A673 (cell line): Measurements from ENCODE around the gene TTN. TPM values are rescaled to one million over a fixed set of nuclear protein-coding genes. Genes with fewer than 3 reads are reported as not detected.

Experiments used
- BruUV-seq: library from RNA; stranded (reverse); fragments of 400-500 nt; replicated peaks from 2 replicates; lab custom pipeline; 2021; lab: Mats Ljungman, UMichigan
- CTCF ChIA-PET: fragments of 300-600 bp; sonication (Branson Sonifier 250); formaldehyde crosslinking; loops from one replicate; lab custom pipeline; 2022; ENCODE audit warnings: antibody characterized with exemption; lab: Charles Lee
- POLR2A ChIA-PET: fragments of 300-600 bp; sonication (Branson Sonifier 250); formaldehyde crosslinking; loops from one replicate; lab custom pipeline; 2022; ENCODE audit warnings: antibody characterized with exemption; ENCODE audit not compliant: low non-redundant PET; lab: Charles Lee
- DNase-seq: peaks from one replicate; pipeline ENCODE4 v3.0.0-alpha.2; 2015; ENCODE audit warnings: low spot score
- H3K27ac ChIP-seq: fragments of 200-600 bp; sonication (generic); 2 replicates; pipeline ENCODE4 v1.5.1; 2016; ENCODE audit warnings: mixed run types, low read depth, mild to moderate bottlenecking, mixed read lengths, antibody characterized with exemption, low read length; ENCODE audit not compliant: poor library complexity, severe bottlenecking
- H3K27me3 ChIP-seq: fragments of 200-600 bp; sonication (generic); replicated peaks from 2 replicates; pipeline ENCODE4 v1.6.1; 2017; ENCODE audit warnings: mixed run types, low read depth, mild to moderate bottlenecking, mixed read lengths, antibody characterized with exemption, low read length; ENCODE audit not compliant: insufficient read depth, poor library complexity
- H3K36me3 ChIP-seq: fragments of 200-600 bp; sonication (generic); 2 replicates; pipeline ENCODE4 v1.6.1; 2016; ENCODE audit warnings: mixed run types, mild to moderate bottlenecking, mixed read lengths, antibody characterized with exemption, low read length; ENCODE audit not compliant: insufficient read depth, poor library complexity, severe bottlenecking
- H3K4me1 ChIP-seq: fragments of 200-600 bp; sonication (generic); 2 replicates; pipeline ENCODE4 v1.6.1; 2017; ENCODE audit warnings: mixed run types, mild to moderate bottlenecking, mixed read lengths, antibody characterized with exemption, low read length; ENCODE audit not compliant: insufficient read depth, poor library complexity, severe bottlenecking
- H3K4me3 ChIP-seq: fragments of 200-600 bp; sonication (generic); 2 replicates; pipeline ENCODE4 v1.5.1; 2016; ENCODE audit warnings: low read depth, mixed run types, mild to moderate bottlenecking, mixed read lengths, low read length; ENCODE audit not compliant: poor library complexity, severe bottlenecking
- H3K9me3 ChIP-seq: fragments of 200-600 bp; sonication (generic); 2 replicates; pipeline ENCODE4 v1.6.1; 2016; ENCODE audit warnings: mixed run types, low read depth, mild to moderate bottlenecking, mixed read lengths, antibody characterized with exemption, low read length; ENCODE audit not compliant: poor library complexity, severe bottlenecking
- CTCF ChIP-seq: fragments of 300-800, 200-600 bp; sonication (generic); conservative IDR thresholded peaks from 2 replicates; pipeline ENCODE4 v1.5.1; 2017; ENCODE audit warnings: low read depth, mild to moderate bottlenecking, antibody characterized with exemption, low read length, moderate library complexity, mixed read lengths
- EZH2 ChIP-seq: fragments of 200-600 bp; sonication (generic); IDR thresholded peaks from 2 replicates; pipeline ENCODE4 v1.6.1; 2017; ENCODE audit warnings: borderline replicate concordance, low read depth, mild to moderate bottlenecking, mixed read lengths, antibody characterized with exemption, low read length; ENCODE audit not compliant: poor library complexity, severe bottlenecking
- intact Hi-C: fragments of 100-400 bp; cut with micrococcal nuclease; formaldehyde crosslinking; loops from one replicate; pipeline ENCODE4 v1.10.0; 2022; ENCODE audit not compliant: unreplicated experiment
- total RNA-seq: library from RNA; stranded (reverse); gene quantifications from 2 replicates; pipeline ENCODE4 v1.2.3, GENCODE V29; 2021

Gene TTN
- total RNA-seq, 1 experiment from 2014 or later, result under 0.01 TPM

- Histone ChIP-seq H3K36me3 (no peaks in the 10 kb centered on the region), H3K4me1 (no peaks in the 10 kb centered on the region), H3K27me3 (peaks cover 76% of the 10 kb centered on the region), H3K9me3 (no peaks in the 10 kb centered on the region), H3K27ac (no peak overlapping the region), H3K4me3 (no peak overlapping the region)
- no TSS peak for BruUV-seq
- no peak for TF ChIP-seq EZH2
- no peak for TF ChIP-seq CTCF
- CTCF ChIA-PET, result no interaction called here
- peak; percentile 4 for DNase-seq
- POLR2A ChIA-PET, result no interaction called here
- intact Hi-C loops, result no loop called here
Measured at GRCh38 chr2:178718283-178718682, 88.9 kb downstream of the TTN start.

GRCh38 chr2:178716394-178716793 lies 90.8 kb downstream of the TTN start:
- no TSS peak for BruUV-seq
- H3K9me3 ChIP-seq, result no peaks in the 10 kb centered on the region
- TF ChIP-seq CTCF (no peak), EZH2 (no peak)
- H3K27me3 ChIP-seq, result peaks cover 70% of the 10 kb centered on the region
- no peak overlapping the region for H3K4me3 ChIP-seq
- CTCF ChIA-PET, result no interaction called here
- no peak overlapping the region for H3K27ac ChIP-seq
- POLR2A ChIA-PET, result no interaction called here
- H3K36me3 ChIP-seq, result no peaks in the 10 kb centered on the region
- intact Hi-C loops, result no loop called here
- DNase-seq, result no peak
- H3K4me1 ChIP-seq, result no peaks in the 10 kb centered on the region

GRCh38 chr2:178715366-178715765 lies 91.9 kb downstream of the TTN start:
- CTCF ChIA-PET, result no interaction called here
- no peak for DNase-seq
- BruUV-seq, result no TSS peak

More at GRCh38 chr2:178715366-178715765, 91.9 kb downstream of the TTN start:
- H3K4me3 ChIP-seq, result no peak overlapping the region
- TF ChIP-seq EZH2 (no peak), CTCF (no peak)
- no peak overlapping the region for H3K27ac ChIP-seq
- H3K27me3 ChIP-seq, result peaks cover 62% of the 10 kb centered on the region
- H3K36me3 ChIP-seq, result no peaks in the 10 kb centered on the region
- POLR2A ChIA-PET, result no interaction called here
- H3K9me3 ChIP-seq, result no peaks in the 10 kb centered on the region
- intact Hi-C loops, result no loop called here
- H3K4me1 ChIP-seq, result no peaks in the 10 kb centered on the region
